NCI-H1436 treated with DMSO at 0.1 percent for 48 hours (cell line): ENCODE measurements around the gene ATP13A3.
A peak's percentile ranks its signal among the peaks of the same experiment; 100 is the strongest.
"Not testable (repeated sequence)": the region's sequence is repeated elsewhere in the genome, so short reads cannot be mapped to it uniquely, and the experiment has no call there.

ENCODE experiments used
- DNase-seq: peaks from one replicate; lab custom pipeline; 2025; lab: John Stamatoyannopoulos, UW

The ATP13A3 gene

GRCh38 chr3:194486540-194487288 lies at the start of gene ATP13A3:
Gene ATP13A3, minus strand, starts transcription at chr3:194487002. Its CDS starts 24,812 bp downstream, at chr3:194462190.
- DNase-seq, result peak; percentile 66

- DNase-seq, result not testable (repeated sequence)
These were observed 48.4 kb upstream of the ATP13A3 start for GRCh38 chr3:194535199-194535598.

DNA sequence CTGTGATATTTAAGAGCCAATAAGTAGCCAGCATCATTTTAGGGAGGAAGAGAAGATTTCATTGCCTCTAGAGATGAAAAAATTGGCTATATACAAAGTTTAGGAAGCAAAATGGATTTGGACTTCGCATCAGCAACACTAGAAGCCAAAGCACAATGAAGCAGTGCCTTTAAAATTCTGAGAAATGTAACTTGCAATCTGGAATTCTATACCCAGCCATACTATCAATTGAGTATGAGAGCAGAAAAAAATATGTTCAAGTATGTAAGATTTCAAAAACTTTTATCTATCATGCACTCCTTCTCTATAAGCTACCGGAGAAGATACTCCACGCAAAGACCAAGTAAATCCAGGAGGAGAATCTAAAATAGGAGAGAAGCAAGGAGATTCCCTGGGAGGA lies 47.4 kb upstream of the ATP13A3 start:
- no peak for DNase-seq

DNA sequence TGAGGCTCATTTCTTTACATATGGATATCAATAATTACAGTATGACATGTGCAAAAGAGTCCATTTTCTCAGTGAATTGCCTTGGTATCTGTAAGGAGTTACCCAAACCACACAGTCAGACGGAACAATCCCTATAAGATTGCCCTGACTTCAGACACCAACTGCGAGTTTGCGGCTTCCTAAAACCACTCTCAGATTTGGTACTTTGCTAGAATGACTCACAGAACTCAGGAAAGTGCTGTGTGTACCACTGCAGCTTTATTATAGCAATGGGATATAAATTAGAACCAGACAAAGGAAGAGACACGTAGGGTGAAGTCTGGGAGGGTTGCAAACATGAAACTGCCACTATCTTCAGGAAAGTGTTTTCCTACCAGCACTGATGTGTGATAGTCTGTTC lies 45.8 kb upstream of the ATP13A3 start:
- no peak for DNase-seq

- DNase-seq, result no peak
These were observed 40.9 kb upstream of the ATP13A3 start for GRCh38 chr3:194527726-194528125.

- no peak for DNase-seq
These were observed 39.4 kb upstream of the ATP13A3 start for GRCh38 chr3:194526164-194526563.

- no peak for DNase-seq
These were observed 35.8 kb upstream of the ATP13A3 start for GRCh38 chr3:194522579-194523046.

DNA sequence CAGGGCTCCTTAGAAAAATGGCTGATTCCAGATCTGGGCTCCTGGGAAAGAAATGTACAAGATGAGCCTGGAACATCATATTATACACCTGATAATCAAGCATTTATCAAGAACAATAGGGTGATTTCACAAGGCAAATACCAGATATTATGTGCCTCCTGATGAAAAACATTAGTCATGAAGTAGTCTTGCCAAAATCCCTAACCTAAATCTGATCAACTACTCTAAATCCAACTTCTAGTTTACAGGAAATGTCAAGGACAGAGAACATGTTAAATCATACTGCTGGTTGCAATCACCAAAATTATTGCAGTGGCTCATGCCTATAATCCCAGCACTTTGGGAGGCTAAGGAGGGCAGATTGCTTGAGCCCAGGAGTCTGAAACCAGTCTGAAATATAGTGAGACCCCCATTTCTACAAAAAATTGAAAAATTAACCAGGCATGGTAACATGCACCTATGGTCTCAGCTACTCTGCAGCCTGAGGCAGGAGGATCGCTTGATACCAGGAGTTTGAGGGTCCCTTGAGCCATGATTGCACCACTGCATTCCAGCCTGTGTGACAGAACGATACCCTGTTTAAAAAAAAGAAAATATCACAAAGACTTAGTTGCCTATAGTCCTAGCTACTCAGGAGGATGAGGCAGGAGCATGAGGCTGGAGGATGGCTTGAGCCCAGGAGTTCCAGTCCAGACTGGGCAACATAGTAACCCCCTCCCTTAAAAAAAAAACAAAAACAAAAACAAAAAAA lies 34.9 kb upstream of the ATP13A3 start:
- DNase-seq, result no peak

GRCh38 chr3:194520682-194521162 lies 33.9 kb upstream of the ATP13A3 start:
- DNase-seq, result not testable (repeated sequence)

DNA sequence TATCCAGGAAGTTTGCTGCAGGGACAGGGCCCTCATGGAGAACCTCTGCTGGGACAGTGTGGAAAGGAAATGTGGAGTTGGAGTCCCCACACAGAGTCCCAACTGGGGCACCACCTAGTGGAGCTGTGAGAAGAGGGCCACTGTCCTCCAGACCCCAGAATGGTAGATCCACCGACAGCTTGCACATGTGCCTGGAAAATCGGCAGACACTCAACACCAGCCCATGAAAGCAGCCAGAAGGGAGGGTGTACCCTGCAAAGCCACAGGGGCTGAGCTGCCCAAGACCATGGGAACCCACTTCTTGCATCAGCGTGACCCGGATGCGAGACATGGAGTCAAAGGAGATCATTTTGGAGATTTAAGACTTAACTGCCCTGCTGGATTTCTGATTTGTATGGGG lies 33.4 kb upstream of the ATP13A3 start:
- not testable (repeated sequence) for DNase-seq

DNA sequence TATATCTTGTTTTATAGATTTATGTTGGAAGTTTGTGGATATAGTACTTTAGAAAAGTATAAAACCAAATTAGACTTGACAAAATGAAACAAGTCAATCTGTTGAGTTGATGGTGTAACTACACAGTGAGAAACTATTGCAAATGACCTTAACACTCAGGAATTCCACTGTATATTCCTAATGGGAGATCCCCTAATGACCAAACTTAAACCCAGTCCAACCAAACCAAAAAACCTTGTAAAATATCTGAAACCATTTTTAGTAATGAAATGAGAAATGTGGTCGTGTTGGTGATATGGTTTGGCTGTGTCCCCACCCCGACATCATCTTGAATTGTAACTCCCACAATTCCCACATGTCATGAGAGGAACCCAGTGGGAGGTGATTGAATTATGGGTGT lies 31.9 kb upstream of the ATP13A3 start:
- DNase-seq, result no peak

GRCh38 chr3:194517333-194517732 lies 30.5 kb upstream of the ATP13A3 start:
- no peak for DNase-seq

- DNase-seq, result no peak
These were observed 27.8 kb upstream of the ATP13A3 start for GRCh38 chr3:194514626-194515025.

- no peak for DNase-seq
These were observed 26.2 kb upstream of the ATP13A3 start for GRCh38 chr3:194512895-194513601.

DNA sequence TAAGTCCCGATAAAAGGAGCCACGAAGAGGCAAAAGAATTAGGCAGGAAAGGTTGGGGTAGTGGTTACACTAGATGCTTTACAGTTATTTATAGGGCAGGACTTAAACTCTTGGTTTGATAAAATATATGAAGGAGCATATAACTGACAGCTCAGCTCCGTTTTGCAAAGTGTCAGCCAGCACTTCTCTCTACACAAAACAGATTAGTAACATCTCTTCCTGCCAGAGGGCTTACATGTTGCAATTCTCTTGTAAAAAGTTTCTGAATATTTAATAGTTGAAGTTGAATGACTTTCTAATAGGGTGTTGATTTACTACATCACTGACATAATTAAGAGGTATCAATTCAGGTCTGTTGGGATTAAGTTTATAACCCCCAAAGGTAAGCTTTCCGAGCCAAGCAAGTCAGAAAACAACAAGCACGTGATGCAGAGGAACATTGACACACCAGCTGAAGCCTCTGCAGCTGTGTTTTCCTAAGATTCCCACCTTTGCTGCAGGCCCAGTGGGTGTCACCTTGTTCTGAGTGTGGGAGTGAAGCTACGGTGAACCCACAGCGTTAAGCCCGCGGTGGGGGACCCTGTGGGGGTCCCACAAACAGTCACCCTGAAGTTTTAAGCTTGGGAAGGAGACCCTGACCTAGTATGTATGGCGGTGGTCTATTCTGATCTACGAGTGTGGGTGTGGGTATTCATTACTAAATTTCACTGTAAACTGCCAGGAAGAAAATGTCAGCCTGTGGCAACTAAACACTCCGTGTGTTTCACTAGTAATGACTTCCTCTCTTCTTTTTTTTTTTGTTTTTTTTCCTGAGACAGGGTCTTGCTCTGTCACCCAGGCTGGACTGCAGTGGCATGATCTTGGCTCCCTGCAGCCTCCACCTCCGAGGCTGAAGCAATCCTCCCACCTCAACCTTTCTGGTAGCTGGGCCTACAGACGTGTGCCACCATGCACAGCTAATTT lies 22.0 kb upstream of the ATP13A3 start:
- DNase-seq, result no peak

- DNase-seq, result no peak
These were observed 20.8 kb upstream of the ATP13A3 start for GRCh38 chr3:194507571-194507970.

DNA sequence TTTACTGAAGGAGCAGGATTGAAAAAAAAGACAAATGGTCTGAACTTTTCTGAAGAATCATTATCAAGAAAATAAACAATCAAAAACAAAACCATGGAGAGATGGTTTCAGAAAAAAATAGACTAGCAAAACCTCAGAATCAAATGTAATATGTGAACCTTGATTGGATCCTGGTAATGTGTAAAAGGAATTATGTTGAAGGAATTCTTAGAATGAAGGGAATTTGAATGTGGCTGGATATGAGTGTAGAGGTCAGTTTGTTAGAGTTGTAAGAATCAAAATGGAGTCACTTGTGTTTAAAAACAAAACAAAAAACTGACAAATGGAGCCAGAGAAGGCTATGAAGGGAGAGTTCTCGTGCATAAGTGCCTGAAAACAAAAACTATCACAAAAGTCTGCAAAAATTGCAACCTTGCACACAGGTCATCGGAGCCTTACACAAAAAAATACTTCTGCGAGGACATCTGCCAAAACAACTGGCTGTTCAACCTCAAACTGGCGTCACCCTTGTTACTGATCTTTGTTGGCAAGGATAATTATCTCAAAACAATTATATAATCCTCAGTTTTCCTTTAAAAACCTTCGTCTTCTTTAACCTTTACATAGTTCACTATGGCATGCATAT lies 19.1 kb upstream of the ATP13A3 start:
- DNase-seq, result no peak

GRCh38 chr3:194504861-194505260 lies 18.1 kb upstream of the ATP13A3 start:
- no peak for DNase-seq

- no peak for DNase-seq
These were observed 17.3 kb upstream of the ATP13A3 start for GRCh38 chr3:194504146-194504545.

GRCh38 chr3:194503081-194503531 lies 16.3 kb upstream of the ATP13A3 start:
- DNase-seq, result no peak

DNA sequence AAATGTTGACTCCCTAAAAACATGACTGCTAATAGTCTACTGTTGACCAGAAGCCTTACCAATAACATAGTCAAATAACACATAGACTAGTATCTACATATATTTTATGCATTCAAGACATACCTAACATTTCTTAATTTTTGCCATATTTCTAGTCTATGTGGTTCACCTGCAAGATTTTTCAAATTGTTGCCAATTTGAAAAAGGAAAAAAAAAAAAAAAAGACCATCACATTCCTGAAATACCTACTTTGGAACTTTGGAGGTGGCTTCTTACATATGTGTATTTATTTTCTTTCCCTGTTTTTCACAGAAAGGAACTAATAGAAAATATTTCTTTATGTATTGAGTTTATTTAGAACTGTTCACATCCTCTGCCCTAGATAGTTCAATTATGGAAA lies 13.4 kb upstream of the ATP13A3 start:
- DNase-seq, result no peak
